ENCODE data around the gene CTBP2.
"Not testable (repeated sequence)": the region's sequence is repeated elsewhere in the genome, so short reads cannot be mapped to it uniquely, and the experiment has no call there.

CTBP2 gene

GRCh38 chr10:124991835-124992234 lies 168.5 kb downstream of the CTBP2 start:
- no peak for DNase-seq

- no peak for DNase-seq
Observed at GRCh38 chr10:124990671-124991625, 169.4 kb downstream of the CTBP2 start.

GRCh38 chr10:124989526-124989925 lies 170.8 kb downstream of the CTBP2 start:
- no peak for DNase-seq

- not testable (repeated sequence) for DNase-seq
Observed at GRCh38 chr10:124988753-124989152, 171.6 kb downstream of the CTBP2 start.

- no peak for DNase-seq
Observed at GRCh38 chr10:124987788-124988187, 172.6 kb downstream of the CTBP2 start.

GRCh38 chr10:124985162-124985561 lies 175.2 kb downstream of the CTBP2 start:
- no peak for DNase-seq

GRCh38 chr10:124984376-124984775 lies 176.0 kb downstream of the CTBP2 start:
- DNase-seq = no peak

- no peak for DNase-seq
Observed at GRCh38 chr10:124983321-124983720, 177.0 kb downstream of the CTBP2 start.

- DNase-seq = no peak
Observed at GRCh38 chr10:124978376-124978725, 182.0 kb downstream of the CTBP2 start.

GRCh38 chr10:124977648-124978375 lies 182.6 kb downstream of the CTBP2 start:
- DNase-seq = no peak

GRCh38 chr10:124977161-124977560 lies 183.2 kb downstream of the CTBP2 start:
- DNase-seq = no peak

GRCh38 chr10:124975977-124976514 lies 184.3 kb downstream of the CTBP2 start:
- DNase-seq = no peak

GRCh38 chr10:124974131-124974530 lies 186.2 kb downstream of the CTBP2 start:
- DNase-seq = no peak

- no peak for DNase-seq
Observed at GRCh38 chr10:124972637-124973036, 187.7 kb downstream of the CTBP2 start.

- DNase-seq = no peak
Observed at GRCh38 chr10:124971276-124971675, 189.1 kb downstream of the CTBP2 start.

GRCh38 chr10:124967255-124967654 lies 193.1 kb downstream of the CTBP2 start:
- no peak for DNase-seq

- DNase-seq = no peak
Observed at GRCh38 chr10:124966008-124966407, 194.4 kb downstream of the CTBP2 start.

GRCh38 chr10:124963866-124964720 lies 196.3 kb downstream of the CTBP2 start:
- no peak for DNase-seq

- no peak for DNase-seq
Observed at GRCh38 chr10:124962421-124962820, 197.9 kb downstream of the CTBP2 start.

GRCh38 chr10:124961248-124961570 lies 199.2 kb downstream of the CTBP2 start:
- DNase-seq = no peak

GRCh38 chr10:124959564-124959963 lies 200.8 kb downstream of the CTBP2 start:
- DNase-seq = no peak

GRCh38 chr10:124957404-124957947 lies 202.9 kb downstream of the CTBP2 start:
- DNase-seq = no peak

- DNase-seq = no peak
Observed at GRCh38 chr10:124956764-124957163, 203.6 kb downstream of the CTBP2 start.
